K562 (cell line): ENCODE results near the gene ICAM1. TPM values are rescaled to one million over a fixed set of nuclear protein-coding genes. Genes with fewer than 3 reads are reported as not detected.

Experiments
- ATAC-seq: fragments of 200-7000 bp; cut with Tn5 transposase; 3 replicates; pipeline ENCODE4 v1.9.1; 2020; ENCODE audit warnings: moderate library complexity
- BruUV-seq: library from RNA; stranded (reverse); fragments of 400-500 nt; replicated peaks from 2 replicates; lab custom pipeline; 2021; lab: Mats Ljungman, UMichigan
- CTCF ChIA-PET: fragments of 300-600 bp; formaldehyde crosslinking; extraction: SDS; loops from one replicate; lab custom pipeline; 2021; ENCODE audit warnings: low intra/inter-chr PET ratio; lab: Yijun Ruan, JAX
- POLR2A ChIA-PET: fragments of 300-600, 350-650 bp; sonication (Branson Sonifier 250); formaldehyde crosslinking; extraction: SDS; loops from one replicate; lab custom pipeline; 2021; ENCODE audit warnings: antibody characterized with exemption, inconsistent platforms; lab: Yijun Ruan, JAX
- DNase-seq, 4 experiments: peaks; one replicate each; pipeline versions ENCODE4 v3.0.0 to v3.0.0-alpha.2; 2011 to 2018; ENCODE audit warnings: low spot score in 3 of 4, mixed read lengths in 3 of 4; ENCODE audit errors: extremely low read depth in 1 of 4
- FAIRE-seq: peaks from 2 replicates; lab custom pipeline; 2011; peaks lifted over from hg19 to GRCh38; lab: Jason Lieb, UNC
- H2AFZ ChIP-seq: 2 replicates; pipeline ENCODE4 v1.6.0; 2011; ENCODE audit warnings: low read depth, low read length, control low read depth, inconsistent platforms
- H3K27ac ChIP-seq: fragments of 200-600 bp; 3 replicates; pipeline ENCODE4 v1.8.0; 2011; ENCODE audit warnings: low read depth, mild to moderate bottlenecking, control low read depth, inconsistent platforms, low read length, moderate library complexity, mixed read lengths; ENCODE audit errors: extremely low read depth
- H3K27me3 ChIP-seq, 2 experiments: fragments of 300-600 bp in 1 of 2; 2 replicates in 1 of 2; 3 replicates in 1 of 2; pipeline versions ENCODE4 v1.6.0 to v1.8.0; 2011; ENCODE audit warnings: inconsistent platforms in 2 of 2, low read length in 2 of 2, mild to moderate bottlenecking in 1 of 2, mixed read lengths in 1 of 2, moderate library complexity in 1 of 2; ENCODE audit not compliant: control insufficient read depth in 2 of 2, insufficient read depth in 2 of 2
- H3K36me3 ChIP-seq: fragments of 300-600 bp; 3 replicates; pipeline ENCODE4 v1.8.0; 2011; ENCODE audit warnings: mild to moderate bottlenecking, low read length, inconsistent platforms; ENCODE audit not compliant: control insufficient read depth, insufficient read depth
- H3K4me1 ChIP-seq, 2 experiments: fragments of 200-600 bp in 1 of 2; replicated peaks in 1 of 2; 2 replicates in 1 of 2; 3 replicates in 1 of 2; pipeline versions ENCODE4 v1.5.1 to v1.8.0; 2011; ENCODE audit warnings: inconsistent platforms in 2 of 2, low read length in 2 of 2, mild to moderate bottlenecking in 1 of 2, mixed read lengths in 1 of 2, moderate library complexity in 1 of 2; ENCODE audit not compliant: control insufficient read depth in 2 of 2, insufficient read depth in 2 of 2
- H3K4me2 ChIP-seq: 2 replicates; pipeline ENCODE4 v1.6.1; 2011; ENCODE audit warnings: low read length, control low read depth, inconsistent platforms, mixed read lengths; ENCODE audit not compliant: insufficient read depth
- H3K4me3 ChIP-seq: fragments of 200-600 bp; sonication (generic), shearing (Covaris generic); 2 replicates; pipeline ENCODE4 v1.5.1; 2016; ENCODE audit warnings: control low read depth, inconsistent platforms
- H3K79me2 ChIP-seq: fragments of 200-600 bp; 3 replicates; pipeline ENCODE4 v1.8.0; 2011; ENCODE audit warnings: low read length, inconsistent platforms; ENCODE audit not compliant: control insufficient read depth, insufficient read depth
- H3K9ac ChIP-seq, 2 experiments: 2 replicates each; pipeline versions ENCODE4 v1.6.0 to v1.6.1; 2011; ENCODE audit warnings: low read depth in 2 of 2, low read length in 2 of 2, control low read depth in 1 of 2, inconsistent platforms in 1 of 2, mild to moderate bottlenecking in 1 of 2, mixed read lengths in 1 of 2; ENCODE audit not compliant: insufficient read depth in 1 of 2
- H3K9me1 ChIP-seq: one replicate; pipeline ENCODE4 v1.6.0; 2011; ENCODE audit warnings: inconsistent platforms, mild to moderate bottlenecking, low read length, moderate library complexity; ENCODE audit not compliant: control insufficient read depth, insufficient read depth
- H3K9me3 ChIP-seq: replicated peaks from 2 replicates; pipeline ENCODE4 v1.5.1; 2011; ENCODE audit warnings: low read depth, low read length, inconsistent platforms; ENCODE audit not compliant: control insufficient read depth, insufficient read depth
- H4K20me1 ChIP-seq: replicated peaks from 2 replicates; pipeline ENCODE4 v1.6.1; 2011; ENCODE audit warnings: low read length, inconsistent platforms, mixed read lengths; ENCODE audit not compliant: control insufficient read depth, insufficient read depth
- NR2C1 ChIP-seq, 2 experiments: fragments of 450-650 bp; IDR thresholded peaks; 2 replicates each; pipeline ENCODE4 v1.6.1; 2017; ENCODE audit warnings: mild to moderate bottlenecking in 2 of 2, antibody characterized with exemption in 1 of 2, inconsistent platforms in 1 of 2, missing compliant biosample characterization in 1 of 2, missing genetic modification characterization in 1 of 2
- NR2C2 ChIP-seq, 2 experiments: fragments of 200-800 bp in 1 of 2; sonication (Bioruptor generic) in 1 of 2; sonication (generic) in 1 of 2; formaldehyde crosslinking in 1 of 2; IDR thresholded peaks; 2 replicates each; pipeline versions ENCODE4 v1.6.1 to v1.8.0; 2016 to 2022; ENCODE audit warnings: mild to moderate bottlenecking in 1 of 2, missing compliant biosample characterization in 1 of 2, missing genetic modification characterization in 1 of 2, missing genetic modification reagents in 1 of 2
- ZNF197 ChIP-seq: fragments of 200-800 bp; sonication (Bioruptor generic); IDR thresholded peaks from 2 replicates; pipeline ENCODE4 v1.6.1; 2016; ENCODE audit warnings: low read depth, missing genetic modification characterization, missing compliant biosample characterization
- WGBS: fragments of 100-300 bp; shearing (Covaris generic); methylation state at CpG from one replicate; pipeline ENCODE4 v1.1.6; 2016; ENCODE audit warnings: low coverage, mixed read lengths; ENCODE audit not compliant: insufficient coverage; ENCODE audit errors: missing lambda C conversion rate; 5-methylcytosine and 5-hydroxymethylcytosine counted together
- in situ Hi-C: fragments of 300-500 bp; cut with MboI; formaldehyde crosslinking; loops from 4 replicates; pipeline ENCODE4 v1.15.0; 2018; ENCODE audit warnings: inconsistent platforms, mixed read lengths
- intact Hi-C: fragments of 100-400 bp; cut with micrococcal nuclease; formaldehyde crosslinking; loops from 2 replicates; pipeline ENCODE4 v1.14.2; 2022
- polyA plus RNA-seq, 8 experiments: library from polyadenylated mRNA; depleted of rRNA in 4 of 8; stranded (reverse) in 5 of 8; unstranded in 3 of 8; fragments of >200 nt; fragmentation: Nextera tagmentation in 2 of 8; fragmentation: Illumina TruSeq in 1 of 8; extraction: Ambion mirVana in 2 of 8; extraction: Trizol in 1 of 8; gene quantifications; 2 replicates each; pipeline versions ENCODE4 v1.2.1 to v1.2.3, GENCODE V29; 2011 to 2014; ENCODE audit warnings: inconsistent platforms in 1 of 8, missing spikeins in 1 of 8
- total RNA-seq, 7 experiments: library from RNA; depleted of rRNA in 6 of 7; stranded (reverse); fragments of >200 nt in 6 of 7; fragmentation: Illumina TruSeq in 2 of 7; extraction: Trizol in 2 of 7; gene quantifications; 2 replicates each; pipeline versions ENCODE4 v1.2.1 to v1.2.3, GENCODE V29; 2011 to 2021; ENCODE audit warnings: low replicate concordance in 1 of 7

Gene ICAM1
- total and polyA plus RNA-seq, 9 of the 15 experiments (the other 6 are each of a cell fraction or from before 2014, with no cell fraction given), result 2.3 to 24.4 (median 13.4) TPM

DNA sequence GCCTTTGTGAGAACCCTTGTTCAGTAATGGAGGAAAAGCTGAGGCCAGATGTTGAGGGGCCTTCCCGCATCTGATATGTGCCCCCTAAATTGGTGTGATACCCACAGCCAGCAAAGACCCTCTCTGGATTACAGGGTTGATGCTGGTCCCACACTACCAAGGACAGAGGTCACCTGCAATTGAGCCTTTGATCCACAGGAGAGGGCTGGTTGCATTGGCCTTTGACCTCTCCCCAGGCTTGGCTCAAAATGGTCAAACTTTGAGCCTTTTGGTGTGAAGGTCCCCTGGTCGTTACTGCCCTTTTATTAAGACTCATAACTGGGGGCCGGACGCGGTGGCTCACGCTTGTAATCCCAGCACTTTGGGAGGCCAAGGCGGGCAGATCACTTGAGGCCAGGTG, 27.3 kb upstream of the ICAM1 start:
- H3K9me1 ChIP-seq, result no peaks in the 10 kb centered on the region
- H3K79me2 ChIP-seq, result no peaks in the 10 kb centered on the region
- H2AFZ ChIP-seq, result no peak overlapping the region
- no peaks in the 10 kb centered on the region for H3K36me3 ChIP-seq
- no peak overlapping the region for H3K4me2 ChIP-seq
- ChIA-PET POLR2A (no interaction called here), CTCF (no interaction called here)
- H3K27me3 ChIP-seq, result no peaks in the 10 kb centered on the region
- H3K27ac ChIP-seq, result no peak overlapping the region
- no peaks in the 10 kb centered on the region for H4K20me1 ChIP-seq
- H3K4me1 ChIP-seq, result peaks cover 0 to 4% of the 10 kb centered on the region in 2 experiments; a peak in 3 of 5 replicates
- intact Hi-C loops, result no loop called here
- TF ChIP-seq NR2C1 (IDR thresholded peaks at IDR 0.05), result 0 out of 2 replicates have a peak, but pooled peaks have one; percentile 50
- peak; percentile 70 for TF ChIP-seq NR2C1 (tag; IDR thresholded peaks at IDR 0.05)
- TF ChIP-seq NR2C2 (CRISPR knock-in tag; IDR thresholded peaks at IDR 0.05), result no peak
- peak; percentile 15; the same call in 1 of the 2 replicates for TF ChIP-seq NR2C2 (tag; IDR thresholded peaks at IDR 0.05)
- no peak for TF ChIP-seq ZNF197 (CRISPR knock-in tag)
- in situ Hi-C loops, result loop anchor here (5.0 kb wide), 1 partner anchor 171 kb away; no protein-coding TSS in a partner anchor
- ATAC-seq, result no peak
- peak in 1 of 4 experiments; percentile 2 for DNase-seq
- no peak for FAIRE-seq
- WGBS, result 80% methylated on average over 7 of the region's 7 CpGs
- H3K9ac ChIP-seq, result peak overlapping the region in 1 of 2 experiments; percentile 6; a peak in 1 of 4 replicates
- BruUV-seq, result no TSS peak
- no peaks in the 10 kb centered on the region for H3K9me3 ChIP-seq
- no peak overlapping the region for H3K4me3 ChIP-seq
